Measurements from ENCODE around the gene STK10.

- TF ChIP-seq ELF1 (IDR thresholded peaks at IDR 0.05), result no peak
- TF ChIP-seq POLR2AphosphoS5 (IDR thresholded peaks at IDR 0.05; ENCODE audit: low read depth, low read length), result no peak
- TF ChIP-seq CTCF (IDR thresholded peaks at IDR 0.05), result no peak
- no peak for TF ChIP-seq TAF1 (IDR thresholded peaks at IDR 0.05; ENCODE audit: borderline replicate concordance, low read depth, low read length)
- TF ChIP-seq FOXM1 (IDR thresholded peaks at IDR 0.05; ENCODE audit: low read depth), result no peak
These were observed 132.6 kb downstream of the STK10 start for GRCh38 chr5:172055421-172055820.
